Fibroblast of pulmonary artery (primary cell): ENCODE results near the gene LRRC4C.

Source experiments
- DNase-seq: peaks from one replicate; pipeline ENCODE4 v3.0.0-alpha.2; 2010; ENCODE audit warnings: low read depth
- H3K4me3 ChIP-seq: replicated peaks from 2 replicates; pipeline ENCODE4 v1.5.1; 2011; ENCODE audit warnings: low read depth, mild to moderate bottlenecking, control low read depth, low read length, moderate library complexity
- CTCF ChIP-seq: IDR thresholded peaks from 2 replicates; pipeline ENCODE4 v1.5.1; 2011; ENCODE audit warnings: mild to moderate bottlenecking, control low read depth, low read length, inconsistent platforms; ENCODE audit errors: missing control alignments

The LRRC4C gene

GRCh38 chr11:40132912-40133311 lies 1326.5 kb downstream of the LRRC4C start:
- no peak for TF ChIP-seq CTCF

GRCh38 chr11:40130427-40130826 lies 1329.0 kb downstream of the LRRC4C start:
- TF ChIP-seq CTCF: no peak
- no peak overlapping the region for H3K4me3 ChIP-seq
- no peak for DNase-seq

More at GRCh38 chr11:40132912-40133311, 1326.5 kb downstream of the LRRC4C start:
- no peak overlapping the region for H3K4me3 ChIP-seq
- DNase-seq: no peak

GRCh38 chr11:40129266-40129665 lies 1330.2 kb downstream of the LRRC4C start:
- no peak for TF ChIP-seq CTCF
- no peak overlapping the region for H3K4me3 ChIP-seq
- DNase-seq: peak; percentile 3

- H3K4me3 ChIP-seq: no peak overlapping the region
- no peak for DNase-seq
- no peak for TF ChIP-seq CTCF
Measured at GRCh38 chr11:40125054-40125453, 1334.4 kb downstream of the LRRC4C start.

DNA sequence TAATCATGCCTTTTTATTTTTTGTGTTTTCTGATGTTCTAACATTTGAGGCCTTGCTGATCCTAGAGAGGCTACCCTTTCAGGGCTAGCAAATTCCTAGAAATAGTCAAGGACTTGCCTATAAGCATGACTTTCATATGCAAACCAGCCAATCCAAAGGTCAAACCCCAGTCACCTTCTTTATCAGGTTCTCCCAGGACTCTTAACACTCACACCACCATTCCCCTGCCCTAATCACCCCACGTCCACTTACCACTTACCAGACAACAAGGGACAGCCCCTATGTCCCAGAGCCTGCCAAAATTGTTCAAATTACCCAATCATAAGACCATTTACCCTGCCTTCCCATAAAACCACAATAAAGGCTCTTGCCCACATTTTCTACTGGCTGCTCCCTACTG lies 1339.8 kb downstream of the LRRC4C start:
- no peak for TF ChIP-seq CTCF

GRCh38 chr11:40118780-40119179 lies 1340.7 kb downstream of the LRRC4C start:
- TF ChIP-seq CTCF: no peak
- DNase-seq: no peak
- H3K4me3 ChIP-seq: no peak overlapping the region

More for the DNA sequence above, 1339.8 kb downstream of the LRRC4C start:
- DNase-seq: no peak
- H3K4me3 ChIP-seq: no peak overlapping the region

DNA sequence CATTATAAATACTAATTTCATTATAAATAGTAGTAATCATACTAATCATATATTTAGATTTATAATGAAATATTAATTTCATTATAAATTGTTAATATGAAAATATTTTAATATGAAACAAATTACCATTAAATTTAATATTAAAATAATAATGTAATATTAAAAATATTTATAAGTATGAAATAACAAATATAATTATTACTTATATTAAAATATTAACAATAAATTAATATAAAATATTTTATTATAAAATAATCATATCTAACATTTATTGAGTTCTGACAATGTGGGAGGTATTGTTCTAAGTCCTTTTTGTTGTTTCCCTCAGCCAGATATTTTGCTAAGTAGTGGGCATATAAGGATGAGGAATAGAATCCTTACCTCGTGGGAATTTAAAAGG lies 1341.4 kb downstream of the LRRC4C start:
- TF ChIP-seq CTCF: no peak
- DNase-seq: no peak
- H3K4me3 ChIP-seq: no peak overlapping the region
